HepG2 (cell line): Measurements from ENCODE around the gene CNOT1. TPM values are rescaled to one million over a fixed set of nuclear protein-coding genes. Genes with fewer than 3 reads are reported as not detected.

ENCODE experiments used
- ATAC-seq: fragments of 200-7000 bp; cut with Tn5 transposase; 3 replicates; pipeline ENCODE4 v1.9.1; 2020; ENCODE audit warnings: mild to moderate bottlenecking, moderate library complexity
- BruUV-seq: library from RNA; stranded (reverse); fragments of 400-500 nt; replicated peaks from 2 replicates; lab custom pipeline; 2021; lab: Mats Ljungman, UMichigan
- CTCF ChIA-PET: fragments of 300-600 bp; formaldehyde crosslinking; extraction: SDS; loops from one replicate; lab custom pipeline; 2021; ENCODE audit warnings: low total read pairs, inconsistent platforms, low intra/inter-chr PET ratio; lab: Yijun Ruan, JAX
- POLR2A ChIA-PET: fragments of 350-600 bp; sonication (Branson Sonifier 250); formaldehyde crosslinking; loops from one replicate; lab custom pipeline; 2020; ENCODE audit warnings: antibody characterized with exemption, inconsistent platforms; lab: Yijun Ruan, JAX
- DNase-seq: peaks from one replicate; pipeline ENCODE4 v3.0.0-alpha.2; 2015; ENCODE audit warnings: low spot score
- FAIRE-seq: peaks from 3 replicates; lab custom pipeline; 2011; peaks lifted over from hg19 to GRCh38; lab: Jason Lieb, UNC
- H2AFZ ChIP-seq: one replicate; pipeline ENCODE4 v1.6.1; 2011; ENCODE audit warnings: low read length, inconsistent platforms
- H3K27ac ChIP-seq: fragments of 300-600 bp; 3 replicates; pipeline ENCODE4 v1.8.0; 2011; ENCODE audit warnings: mixed run types, mild to moderate bottlenecking, mixed read lengths, low read length, inconsistent platforms; ENCODE audit not compliant: insufficient read depth; ENCODE audit errors: extremely low read length
- H3K27me3 ChIP-seq, 2 experiments: fragments of 200-600 bp in 1 of 2; 2 replicates in 1 of 2; 3 replicates in 1 of 2; pipeline versions ENCODE4 v1.6.0 to v1.8.0; 2011; ENCODE audit warnings: low read length in 2 of 2, mild to moderate bottlenecking in 2 of 2, moderate library complexity in 2 of 2, inconsistent platforms in 1 of 2; ENCODE audit not compliant: insufficient read depth in 2 of 2, control insufficient read depth in 1 of 2
- H3K36me3 ChIP-seq, 2 experiments: fragments of 200-600 bp in 1 of 2; replicated peaks in 1 of 2; 2 replicates in 1 of 2; 3 replicates in 1 of 2; pipeline versions ENCODE4 v1.5.1 to v1.8.0; 2011; ENCODE audit warnings: low read length in 2 of 2, inconsistent platforms in 1 of 2; ENCODE audit not compliant: insufficient read depth in 2 of 2, control insufficient read depth in 1 of 2
- H3K4me1 ChIP-seq: 2 replicates; pipeline ENCODE4 v1.5.1; 2012; ENCODE audit warnings: low read length, inconsistent platforms; ENCODE audit not compliant: insufficient read depth
- H3K4me2 ChIP-seq: 2 replicates; pipeline ENCODE4 v1.6.0; 2011; ENCODE audit warnings: low read depth, low read length, inconsistent platforms
- H3K4me3 ChIP-seq, 3 experiments: fragments of 200-600 bp in 1 of 3; sonication (generic), shearing (Covaris generic) in 1 of 3; replicated peaks in 1 of 3; 2 replicates each; pipeline ENCODE4 v1.5.1; 2011 to 2016; ENCODE audit warnings: low read length in 3 of 3, inconsistent platforms in 2 of 3, low read depth in 2 of 3, mild to moderate bottlenecking in 2 of 3, control low read depth in 1 of 3, mixed read lengths in 1 of 3; ENCODE audit not compliant: insufficient read depth in 1 of 3
- H3K79me2 ChIP-seq: one replicate; pipeline ENCODE4 v1.6.1; 2011; ENCODE audit warnings: low read length, inconsistent platforms; ENCODE audit not compliant: insufficient read depth
- H3K9ac ChIP-seq: 2 replicates; pipeline ENCODE4 v1.6.0; 2011; ENCODE audit warnings: mild to moderate bottlenecking, low read depth, low read length, inconsistent platforms; ENCODE audit not compliant: insufficient read depth
- H3K9me3 ChIP-seq: 2 replicates; pipeline ENCODE4 v1.5.1; 2012; ENCODE audit warnings: mild to moderate bottlenecking, low read length
- H4K20me1 ChIP-seq: 2 replicates; pipeline ENCODE4 v1.6.0; 2011; ENCODE audit warnings: inconsistent platforms, mild to moderate bottlenecking, low read length, moderate library complexity; ENCODE audit not compliant: insufficient read depth
- ARHGAP35 ChIP-seq: sonication (generic); formaldehyde crosslinking; IDR thresholded peaks from 2 replicates; pipeline ENCODE4 v1.9.0; 2022; ENCODE audit warnings: mild to moderate bottlenecking, inconsistent platforms, moderate library complexity, missing genetic modification reagents, borderline replicate concordance
- ARID3A ChIP-seq: IDR thresholded peaks from 2 replicates; pipeline ENCODE4 v1.6.1; 2012; ENCODE audit warnings: low read depth, low read length, improper control_type of control experiment
- BHLHE40 ChIP-seq: IDR thresholded peaks from 2 replicates; pipeline ENCODE4 v1.6.1; 2011; ENCODE audit warnings: low read length, improper control_type of control experiment
- HBP1 ChIP-seq: IDR thresholded peaks from 2 replicates; pipeline ENCODE4 v1.6.1; 2016; ENCODE audit warnings: low read depth, control low read depth
- PHF5A ChIP-seq: IDR thresholded peaks from one replicate; pipeline ENCODE4 v1.6.1; 2018; ENCODE audit warnings: low read depth, missing genetic modification reagents; ENCODE audit not compliant: unreplicated experiment
- PPARG ChIP-seq: conservative IDR thresholded peaks from 2 replicates; pipeline ENCODE4 v1.6.1; 2016; ENCODE audit warnings: missing biosample characterization, missing genetic modification reagents
- SETDB1 ChIP-seq: sonication (generic); formaldehyde crosslinking; IDR thresholded peaks from 2 replicates; pipeline ENCODE4 v1.5.1; 2020; ENCODE audit warnings: missing genetic modification reagents, mild to moderate bottlenecking, borderline replicate concordance
- ZNF441 ChIP-seq: sonication (generic); formaldehyde crosslinking; IDR thresholded peaks from 2 replicates; pipeline ENCODE4 v1.7.0; 2021; ENCODE audit warnings: missing genetic modification reagents, borderline replicate concordance
- ZNF570 ChIP-seq: sonication (generic); formaldehyde crosslinking; IDR thresholded peaks from 2 replicates; pipeline ENCODE4 v1.4.0; 2020; ENCODE audit warnings: mild to moderate bottlenecking, missing genetic modification reagents, borderline replicate concordance
- WGBS: methylation state at CpG from one replicate; pipeline ENCODE4 v1.1.6; 2017; ENCODE audit warnings: low lambda C conversion rate; 5-methylcytosine and 5-hydroxymethylcytosine counted together
- in situ Hi-C: cut with HindIII; loops from 2 replicates; pipeline ENCODE4 v1.10.0; 2017; ENCODE audit warnings: low pct_unique_long_range_greater_than_20kb; ENCODE audit not compliant: extremely low pct_ligation_motif_present
- intact Hi-C: fragments of 100-400 bp; cut with micrococcal nuclease; formaldehyde crosslinking; loops from one replicate; pipeline ENCODE4 v1.10.0; 2022; ENCODE audit not compliant: unreplicated experiment
- polyA plus RNA-seq, 8 experiments: library from polyadenylated mRNA; depleted of rRNA in 3 of 8; stranded (reverse) in 7 of 8; unstranded in 1 of 8; fragments of >200 nt; fragmentation: Illumina TruSeq in 4 of 8; extraction: Trizol in 4 of 8; gene quantifications; 2 replicates each; pipeline versions ENCODE4 v1.2.1 to v1.2.3, GENCODE V29; 2011 to 2016; ENCODE audit warnings: low read depth in 4 of 8, missing spikeins in 1 of 8, mixed read lengths in 1 of 8; ENCODE audit not compliant: insufficient read depth in 1 of 8
- total RNA-seq, 5 experiments: library from RNA; depleted of rRNA; stranded (reverse); fragments of >200 nt; fragmentation: Illumina TruSeq; extraction: Trizol; gene quantifications; 2 replicates each; pipeline ENCODE4 v1.2.3, GENCODE V29; 2016; ENCODE audit warnings: low read depth in 1 of 5

CNOT1 gene
- total and polyA plus RNA-seq, 2 of the 13 experiments (the other 11 are each of a cell fraction or from before 2014, with no cell fraction given), result 188 to 232 TPM

- Histone ChIP-seq H3K4me1 (no peaks in the 10 kb centered on the region), H3K9ac (no peak overlapping the region), H3K4me2 (no peak overlapping the region), H3K27me3 (peaks cover 1 to 36% of the 10 kb centered on the region in 2 experiments; a peak in 2 of 5 replicates), H3K27ac (no peak overlapping the region), H3K36me3 (no peaks in the 10 kb centered on the region), H3K9me3 (no peaks in the 10 kb centered on the region), H4K20me1 (no peaks in the 10 kb centered on the region), H2AFZ (no peak overlapping the region), H3K79me2 (no peaks in the 10 kb centered on the region), H3K4me3 (no peak overlapping the region)
- ChIA-PET CTCF (no interaction called here), POLR2A (no interaction called here)
- no TSS peak for BruUV-seq
- in situ Hi-C loops, result no loop called here
- TF ChIP-seq ZNF570 (CRISPR knock-in tag) (no peak), BHLHE40 (no peak), PHF5A (CRISPR knock-in tag) (no peak), ZNF441 (no peak), HBP1 (CRISPR knock-in tag) (no peak), ARID3A (no peak), ARHGAP35 (CRISPR knock-in tag) (no peak), SETDB1 (CRISPR knock-in tag) (no peak), PPARG (CRISPR knock-in tag) (no peak)
- WGBS, result 33% methylated on average over 10 of the region's 10 CpGs
- intact Hi-C loops, result no loop called here
- ATAC-seq (no peak), DNase-seq (no peak), FAIRE-seq (no peak)
These were observed 155.3 kb downstream of the CNOT1 start for GRCh38 chr16:58474296-58474695.
